ENCODE results near the gene EXOSC7. TPM values are rescaled to one million over a fixed set of nuclear protein-coding genes. Genes with fewer than 3 reads are reported as not detected.

The EXOSC7 gene
- polyA plus RNA-seq, 3 donors: 16.8 to 23.9 (median 18.8) TPM

DNA sequence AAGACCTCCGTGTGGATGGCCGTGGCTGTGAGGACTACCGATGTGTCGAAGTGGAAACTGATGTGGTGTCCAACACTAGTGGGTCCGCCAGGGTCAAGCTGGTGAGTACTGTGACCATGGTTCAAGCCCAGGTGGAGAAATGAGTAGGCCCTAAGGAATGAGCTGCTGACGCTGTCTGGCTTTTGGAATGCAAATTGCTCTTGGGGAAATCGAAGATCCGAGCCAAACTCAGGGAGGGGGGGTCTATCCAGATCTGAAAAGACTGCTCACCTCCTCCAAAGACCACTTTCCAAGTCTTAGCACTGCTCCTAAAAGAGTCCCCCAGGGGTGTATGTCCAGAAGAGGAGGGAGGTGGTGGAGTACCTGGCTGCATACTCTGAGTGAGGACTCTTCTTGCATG lies 13.1 kb downstream of the EXOSC7 start:
- no peaks in the 10 kb centered on the region for H3K9me3 Mint-ChIP-seq
- H3K27me3 Mint-ChIP-seq (ENCODE audit: low read depth in 3 of 3): no peaks in the 10 kb centered on the region
- no peak for DNase-seq
- no peak overlapping the region for H3K9ac ChIP-seq (ENCODE audit: insufficient read depth, low read length, poor library complexity, severe bottlenecking)
- H4K20me1 ChIP-seq (ENCODE audit: insufficient read depth, low read length): peaks cover 17% of the 10 kb centered on the region
- peaks cover 53 to 56% of the 10 kb centered on the region in 2 donors for H3K36me3 Mint-ChIP-seq
- TF ChIP-seq, protein P1, sequence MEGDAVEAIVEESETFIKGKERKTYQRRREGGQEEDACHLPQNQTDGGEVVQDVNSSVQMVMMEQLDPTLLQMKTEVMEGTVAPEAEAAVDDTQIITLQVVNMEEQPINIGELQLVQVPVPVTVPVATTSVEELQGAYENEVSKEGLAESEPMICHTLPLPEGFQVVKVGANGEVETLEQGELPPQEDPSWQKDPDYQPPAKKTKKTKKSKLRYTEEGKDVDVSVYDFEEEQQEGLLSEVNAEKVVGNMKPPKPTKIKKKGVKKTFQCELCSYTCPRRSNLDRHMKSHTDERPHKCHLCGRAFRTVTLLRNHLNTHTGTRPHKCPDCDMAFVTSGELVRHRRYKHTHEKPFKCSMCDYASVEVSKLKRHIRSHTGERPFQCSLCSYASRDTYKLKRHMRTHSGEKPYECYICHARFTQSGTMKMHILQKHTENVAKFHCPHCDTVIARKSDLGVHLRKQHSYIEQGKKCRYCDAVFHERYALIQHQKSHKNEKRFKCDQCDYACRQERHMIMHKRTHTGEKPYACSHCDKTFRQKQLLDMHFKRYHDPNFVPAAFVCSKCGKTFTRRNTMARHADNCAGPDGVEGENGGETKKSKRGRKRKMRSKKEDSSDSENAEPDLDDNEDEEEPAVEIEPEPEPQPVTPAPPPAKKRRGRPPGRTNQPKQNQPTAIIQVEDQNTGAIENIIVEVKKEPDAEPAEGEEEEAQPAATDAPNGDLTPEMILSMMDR (IDR thresholded peaks at IDR 0.05): no peak
- peaks cover 4 to 10% of the 10 kb centered on the region in 2 donors for H3K4me1 ChIP-seq (ENCODE audit: control insufficient read depth in 1 of 2, insufficient read depth in 2 of 2, low read length in 2 of 2)
- WGBS (ENCODE audit: insufficient coverage): 100% methylated on average over 5 of the region's 8 CpGs
- peaks cover 15% of the 10 kb centered on the region for H3K79me2 ChIP-seq (ENCODE audit: insufficient read depth, low read length)
- no peak overlapping the region for H3K4me3 ChIP-seq (replicated peaks in 1 of 3; ENCODE audit: low read depth in 2 of 3, low read length in 3 of 3)
- H2AFZ ChIP-seq (ENCODE audit: insufficient read depth, low read depth, low read length, poor library complexity, severe bottlenecking): no peak overlapping the region
- H3K36me3 ChIP-seq (replicated peaks in 1 of 2; ENCODE audit: control insufficient read depth in 1 of 2, insufficient read depth in 2 of 2, low read length in 2 of 2): peaks cover 18 to 51% of the 10 kb centered on the region in 2 donors
- no peaks in the 10 kb centered on the region for H3K27me3 ChIP-seq (ENCODE audit: control insufficient read depth in 2 of 2, insufficient read depth in 2 of 2, low read length in 2 of 2)
- H3K9me3 ChIP-seq (replicated peaks in 1 of 2; ENCODE audit: control insufficient read depth in 1 of 2, insufficient read depth in 1 of 2, low read length in 2 of 2): no peaks in the 10 kb centered on the region
- no peak overlapping the region for H3K27ac ChIP-seq (ENCODE audit: low read depth in 1 of 2, low read length in 2 of 2)
- no peak overlapping the region for H3K4me3 Mint-ChIP-seq
- H3K27ac Mint-ChIP-seq: peak overlapping the region in 2 of 7 donors; percentile 4 to 19
- no peak overlapping the region for H3K4me2 ChIP-seq (replicated peaks; ENCODE audit: extremely low read depth, low read length, poor library complexity, severe bottlenecking)
- intact Hi-C loops (cut with micrococcal nuclease): no loop called here
- H3K4me1 Mint-ChIP-seq: peaks cover 19% of the 10 kb centered on the region

DNA sequence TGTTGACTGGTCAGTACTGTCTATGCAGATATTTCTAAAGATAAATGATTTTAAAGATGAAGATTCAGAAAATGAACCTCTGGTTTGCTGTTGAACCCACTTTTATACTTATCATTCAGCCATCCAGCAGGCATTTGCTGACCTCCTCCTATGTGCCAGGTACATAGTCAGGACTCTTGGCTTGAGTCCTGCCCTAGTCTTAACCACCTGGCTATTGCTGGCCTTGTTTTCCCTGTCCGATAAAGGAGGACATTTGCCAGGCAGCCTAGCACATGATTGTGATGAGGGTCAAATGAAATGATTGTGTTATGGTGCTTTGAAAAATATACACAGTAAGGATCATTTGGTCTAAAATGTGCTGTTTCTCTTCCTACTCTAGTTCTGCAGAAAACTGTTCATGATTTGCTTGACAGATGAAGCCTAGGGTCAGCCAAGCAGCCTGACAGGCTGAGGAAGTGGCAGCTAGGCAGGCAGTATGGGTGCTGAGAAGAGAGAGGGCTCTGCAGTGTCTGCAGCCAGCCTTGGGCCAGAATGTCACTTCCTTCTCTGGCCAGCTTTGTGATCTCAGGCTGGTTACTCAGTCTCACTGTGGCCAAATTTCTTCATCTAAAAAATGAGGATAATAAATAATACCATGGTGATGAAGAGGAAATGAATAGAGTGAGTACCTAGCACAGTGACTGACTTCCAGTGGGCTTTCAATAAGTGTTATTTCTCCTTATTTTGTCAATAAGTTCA lies 13.8 kb downstream of the EXOSC7 start:
- no peak for DNase-seq
- H3K9me3 ChIP-seq (replicated peaks in 1 of 2; ENCODE audit: control insufficient read depth in 1 of 2, insufficient read depth in 1 of 2, low read length in 2 of 2): no peaks in the 10 kb centered on the region
- no peak overlapping the region for H3K4me3 ChIP-seq (replicated peaks in 1 of 3; ENCODE audit: low read depth in 2 of 3, low read length in 3 of 3)
- H2AFZ ChIP-seq (ENCODE audit: insufficient read depth, low read depth, low read length, poor library complexity, severe bottlenecking): no peak overlapping the region
- Mint-ChIP-seq H3K27me3 (ENCODE audit: low read depth in 3 of 3) (no peaks in the 10 kb centered on the region), H3K4me1 (peaks cover 12% of the 10 kb centered on the region), H3K27ac (peak overlapping the region in 2 of 7 donors; percentile 37 to 48), H3K4me3 (no peak overlapping the region), H3K9me3 (no peaks in the 10 kb centered on the region), H3K36me3 (peaks cover 54 to 62% of the 10 kb centered on the region in 2 donors)
- no peak overlapping the region for H3K27ac ChIP-seq (ENCODE audit: low read depth in 1 of 2, low read length in 2 of 2)
- intact Hi-C loops (cut with micrococcal nuclease): no loop called here
- TF ChIP-seq, protein P1 (IDR thresholded peaks at IDR 0.05): no peak
- no peaks in the 10 kb centered on the region for H3K27me3 ChIP-seq (ENCODE audit: control insufficient read depth in 2 of 2, insufficient read depth in 2 of 2, low read length in 2 of 2)
- H3K4me2 ChIP-seq (replicated peaks; ENCODE audit: extremely low read depth, low read length, poor library complexity, severe bottlenecking): no peak overlapping the region
- peaks cover 21 to 58% of the 10 kb centered on the region in 2 donors for H3K36me3 ChIP-seq (replicated peaks in 1 of 2; ENCODE audit: control insufficient read depth in 1 of 2, insufficient read depth in 2 of 2, low read length in 2 of 2)
- peaks cover 8% of the 10 kb centered on the region for H3K79me2 ChIP-seq (ENCODE audit: insufficient read depth, low read length)
- H3K9ac ChIP-seq (ENCODE audit: insufficient read depth, low read length, poor library complexity, severe bottlenecking): no peak overlapping the region
- no CpG with 5 or more reads among the region's 1 CpG for WGBS (ENCODE audit: insufficient coverage)
- H3K4me1 ChIP-seq (ENCODE audit: control insufficient read depth in 1 of 2, insufficient read depth in 2 of 2, low read length in 2 of 2): peaks cover 0 to 3% of the 10 kb centered on the region in 2 donors
- peaks cover 11% of the 10 kb centered on the region for H4K20me1 ChIP-seq (ENCODE audit: insufficient read depth, low read length)

All from CD14-positive monocyte (primary cell).